Caco-2 (cell line): ENCODE data around the gene PPP2R2B. TPM values are rescaled to one million over a fixed set of nuclear protein-coding genes. Genes with fewer than 3 reads are reported as not detected.

Source experiments
- BruUV-seq: library from RNA; stranded (reverse); fragments of 400-500 nt; replicated peaks from 2 replicates; lab custom pipeline; 2021; lab: Mats Ljungman, UMichigan
- CTCF ChIA-PET: fragments of 300-600 bp; sonication (Branson Sonifier 250); formaldehyde crosslinking; loops from one replicate; lab custom pipeline; 2022; ENCODE audit warnings: antibody characterized with exemption; lab: Charles Lee
- POLR2A ChIA-PET: fragments of 300-600 bp; sonication (Branson Sonifier 250); formaldehyde crosslinking; loops from one replicate; lab custom pipeline; 2022; ENCODE audit warnings: antibody characterized with exemption; lab: Charles Lee
- DNase-seq, 2 experiments: peaks; one replicate each; pipeline versions ENCODE4 v3.0.0 to v3.0.0-alpha.2; 2020 to 2022
- H3K27me3 ChIP-seq: replicated peaks from 2 replicates; pipeline ENCODE4 v1.6.0; 2011; ENCODE audit warnings: low read length; ENCODE audit not compliant: control insufficient read depth, insufficient read depth
- H3K36me3 ChIP-seq: 2 replicates; pipeline ENCODE4 v1.5.1; 2011; ENCODE audit warnings: low read length; ENCODE audit not compliant: control insufficient read depth, insufficient read depth
- H3K4me1 ChIP-seq: fragments of 250-450 bp; sonication (Bioruptor Pico); 2 replicates; pipeline ENCODE4 v1.5.1; 2020; ENCODE audit warnings: mild to moderate bottlenecking
- H3K4me3 ChIP-seq: 2 replicates; pipeline ENCODE4 v1.5.1; 2011; ENCODE audit warnings: low read depth, mild to moderate bottlenecking, control low read depth, low read length
- H3K9me3 ChIP-seq: fragments of 250-450 bp; sonication (Bioruptor Pico); 2 replicates; pipeline ENCODE4 v1.5.1; 2020; ENCODE audit warnings: mild to moderate bottlenecking, moderate library complexity
- H3K27ac Mint-ChIP-seq: one replicate; pipeline ENCODE4 v1.8.0; 2022; ENCODE audit warnings: mixed read lengths; ENCODE audit not compliant: unreplicated experiment
- H3K27me3 Mint-ChIP-seq: one replicate; pipeline ENCODE4 v1.8.0; 2022; ENCODE audit warnings: mixed read lengths; ENCODE audit not compliant: insufficient read depth, unreplicated experiment
- H3K36me3 Mint-ChIP-seq: one replicate; pipeline ENCODE4 v1.8.0; 2022; ENCODE audit warnings: mild to moderate bottlenecking, mixed read lengths; ENCODE audit not compliant: insufficient read depth, unreplicated experiment
- H3K4me1 Mint-ChIP-seq: one replicate; pipeline ENCODE4 v1.8.0; 2022; ENCODE audit warnings: low read depth, mixed read lengths; ENCODE audit not compliant: unreplicated experiment
- H3K4me3 Mint-ChIP-seq: one replicate; pipeline ENCODE4 v1.8.0; 2022; ENCODE audit warnings: mild to moderate bottlenecking, moderate library complexity, mixed read lengths; ENCODE audit not compliant: unreplicated experiment
- H3K9me3 Mint-ChIP-seq: one replicate; pipeline ENCODE4 v1.8.0; 2022; ENCODE audit warnings: mixed read lengths; ENCODE audit not compliant: unreplicated experiment
- CTCF ChIP-seq, 2 experiments: fragments of 200-600 bp in 1 of 2; IDR thresholded peaks; 1 replicate in 1 of 2; 2 replicates in 1 of 2; pipeline versions ENCODE4 v1.5.1 to v1.8.0; 2011 to 2022; ENCODE audit warnings: antibody characterized with exemption in 1 of 2, control low read depth in 1 of 2, inconsistent platforms in 1 of 2, low read depth in 1 of 2, low read length in 1 of 2, mild to moderate bottlenecking in 1 of 2, moderate library complexity in 1 of 2; ENCODE audit not compliant: insufficient read depth in 1 of 2, severe bottlenecking in 1 of 2, unreplicated experiment in 1 of 2
- intact Hi-C: fragments of 100-400 bp; cut with micrococcal nuclease; formaldehyde crosslinking; loops from one replicate; pipeline ENCODE4 v1.10.0; 2022; ENCODE audit not compliant: unreplicated experiment
- total RNA-seq: library from RNA; stranded (reverse); gene quantifications from 2 replicates; pipeline ENCODE4 v1.2.3, GENCODE V29; 2022

PPP2R2B gene
- total RNA-seq, 1 experiment from 2014 or later = 9.8 TPM

DNA sequence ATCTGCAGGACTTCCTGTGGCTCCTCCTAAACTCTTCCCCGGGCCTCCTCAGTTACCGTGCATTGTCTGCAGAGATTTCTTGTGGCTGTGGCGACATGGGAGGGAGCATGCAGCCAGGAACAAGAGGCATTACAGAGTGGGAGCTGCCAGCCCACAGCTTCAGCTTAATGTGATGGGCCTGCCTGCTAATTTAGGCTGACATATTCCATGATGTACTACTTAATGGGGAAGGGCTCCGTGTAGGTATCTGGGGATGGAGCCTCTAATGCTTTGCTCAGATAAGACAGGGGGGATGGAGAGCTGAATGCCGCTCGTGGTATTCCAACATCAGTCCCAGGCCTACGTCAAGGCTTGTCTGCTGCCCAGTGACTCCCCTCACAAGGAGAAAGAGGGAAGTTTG lies 225.0 kb downstream of the PPP2R2B start:
- H3K9me3 ChIP-seq = no peaks in the 10 kb centered on the region
- Mint-ChIP-seq H3K36me3 (no peaks in the 10 kb centered on the region), H3K9me3 (no peaks in the 10 kb centered on the region), H3K27me3 (peaks cover 4% of the 10 kb centered on the region), H3K4me1 (no peaks in the 10 kb centered on the region), H3K27ac (no peak overlapping the region), H3K4me3 (no peak overlapping the region)
- no peak overlapping the region for H3K4me3 ChIP-seq
- POLR2A ChIA-PET = no interaction called here
- no peak for TF ChIP-seq CTCF (IDR thresholded peaks at IDR 0.05; ENCODE audit: insufficient read depth in 1 of 2, low read depth in 1 of 2, low read length in 1 of 2, severe bottlenecking in 1 of 2, unreplicated experiment in 1 of 2)
- H3K4me1 ChIP-seq = no peaks in the 10 kb centered on the region
- no peaks in the 10 kb centered on the region for H3K36me3 ChIP-seq
- intact Hi-C loops = no loop called here
- DNase-seq = no peak
- BruUV-seq = no TSS peak
- CTCF ChIA-PET = interaction anchor here (0.6 kb wide), 1 partner anchor 925 kb away, joined by 5 read pairs; no protein-coding TSS in a partner anchor
- H3K27me3 ChIP-seq = no peaks in the 10 kb centered on the region

- no peaks in the 10 kb centered on the region for H3K27me3 ChIP-seq
- no peaks in the 10 kb centered on the region for H3K4me1 Mint-ChIP-seq
- TF ChIP-seq CTCF (IDR thresholded peaks at IDR 0.05; ENCODE audit: insufficient read depth in 1 of 2, low read depth in 1 of 2, low read length in 1 of 2, severe bottlenecking in 1 of 2, unreplicated experiment in 1 of 2) = no peak
- no peaks in the 10 kb centered on the region for H3K36me3 ChIP-seq
- CTCF ChIA-PET = no interaction called here
- POLR2A ChIA-PET = no interaction called here
- no peaks in the 10 kb centered on the region for H3K9me3 Mint-ChIP-seq
- intact Hi-C loops = no loop called here
- H3K27ac Mint-ChIP-seq = no peak overlapping the region
- H3K27me3 Mint-ChIP-seq = peaks cover 4% of the 10 kb centered on the region
- no peaks in the 10 kb centered on the region for H3K9me3 ChIP-seq
- no peaks in the 10 kb centered on the region for H3K36me3 Mint-ChIP-seq
- H3K4me1 ChIP-seq = no peaks in the 10 kb centered on the region
- DNase-seq = no peak
- no peak overlapping the region for H3K4me3 Mint-ChIP-seq
- no TSS peak for BruUV-seq
- H3K4me3 ChIP-seq = no peak overlapping the region
These were observed 226.0 kb downstream of the PPP2R2B start for GRCh38 chr5:146652547-146652946.

DNA sequence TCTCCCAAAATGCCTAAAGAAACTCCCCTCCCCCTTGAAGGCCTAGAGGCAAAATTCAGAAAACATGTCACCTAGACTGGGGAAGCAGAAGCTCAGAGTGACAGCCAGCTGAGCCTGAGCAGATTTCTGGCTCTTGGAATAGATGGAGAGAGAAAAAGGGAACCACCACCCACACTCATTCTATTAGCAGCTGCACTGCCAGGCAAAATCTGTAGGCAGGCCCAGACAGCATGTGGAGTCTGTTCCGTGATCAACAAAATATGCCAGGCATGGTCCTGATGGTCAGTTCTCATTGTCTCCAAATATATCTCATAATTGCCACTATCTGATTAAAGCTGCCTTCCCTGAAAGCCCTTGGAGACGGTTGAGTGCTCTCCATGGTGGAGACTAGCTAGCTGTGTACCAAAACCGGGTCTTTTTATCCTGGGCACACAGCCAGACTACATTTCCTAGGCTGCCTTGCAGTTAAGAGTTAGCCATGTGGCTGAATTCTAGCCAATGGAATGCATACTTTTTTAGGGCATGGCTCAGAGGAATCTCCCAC lies 230.8 kb downstream of the PPP2R2B start:
- H3K9me3 ChIP-seq = no peaks in the 10 kb centered on the region
- Mint-ChIP-seq H3K27ac (no peak overlapping the region), H3K4me1 (no peaks in the 10 kb centered on the region), H3K9me3 (no peaks in the 10 kb centered on the region), H3K4me3 (no peak overlapping the region), H3K27me3 (peaks cover 4% of the 10 kb centered on the region), H3K36me3 (no peaks in the 10 kb centered on the region)
- H3K4me3 ChIP-seq = no peak overlapping the region
- H3K4me1 ChIP-seq = no peaks in the 10 kb centered on the region
- H3K27me3 ChIP-seq = no peaks in the 10 kb centered on the region
- DNase-seq = no peak
- ChIA-PET CTCF (no interaction called here), POLR2A (no interaction called here)
- no peaks in the 10 kb centered on the region for H3K36me3 ChIP-seq
- no peak for TF ChIP-seq CTCF (IDR thresholded peaks at IDR 0.05; ENCODE audit: insufficient read depth in 1 of 2, low read depth in 1 of 2, low read length in 1 of 2, severe bottlenecking in 1 of 2, unreplicated experiment in 1 of 2)
- no TSS peak for BruUV-seq
- intact Hi-C loops = no loop called here
